ENCODE data around the gene FAM241B. TPM values are rescaled to one million over a fixed set of nuclear protein-coding genes. Genes with fewer than 3 reads are reported as not detected.

FAM241B gene
- polyA plus RNA-seq, 1 of the 3 experiments (the other 2 are of a cell fraction), result 16.0 TPM

DNA sequence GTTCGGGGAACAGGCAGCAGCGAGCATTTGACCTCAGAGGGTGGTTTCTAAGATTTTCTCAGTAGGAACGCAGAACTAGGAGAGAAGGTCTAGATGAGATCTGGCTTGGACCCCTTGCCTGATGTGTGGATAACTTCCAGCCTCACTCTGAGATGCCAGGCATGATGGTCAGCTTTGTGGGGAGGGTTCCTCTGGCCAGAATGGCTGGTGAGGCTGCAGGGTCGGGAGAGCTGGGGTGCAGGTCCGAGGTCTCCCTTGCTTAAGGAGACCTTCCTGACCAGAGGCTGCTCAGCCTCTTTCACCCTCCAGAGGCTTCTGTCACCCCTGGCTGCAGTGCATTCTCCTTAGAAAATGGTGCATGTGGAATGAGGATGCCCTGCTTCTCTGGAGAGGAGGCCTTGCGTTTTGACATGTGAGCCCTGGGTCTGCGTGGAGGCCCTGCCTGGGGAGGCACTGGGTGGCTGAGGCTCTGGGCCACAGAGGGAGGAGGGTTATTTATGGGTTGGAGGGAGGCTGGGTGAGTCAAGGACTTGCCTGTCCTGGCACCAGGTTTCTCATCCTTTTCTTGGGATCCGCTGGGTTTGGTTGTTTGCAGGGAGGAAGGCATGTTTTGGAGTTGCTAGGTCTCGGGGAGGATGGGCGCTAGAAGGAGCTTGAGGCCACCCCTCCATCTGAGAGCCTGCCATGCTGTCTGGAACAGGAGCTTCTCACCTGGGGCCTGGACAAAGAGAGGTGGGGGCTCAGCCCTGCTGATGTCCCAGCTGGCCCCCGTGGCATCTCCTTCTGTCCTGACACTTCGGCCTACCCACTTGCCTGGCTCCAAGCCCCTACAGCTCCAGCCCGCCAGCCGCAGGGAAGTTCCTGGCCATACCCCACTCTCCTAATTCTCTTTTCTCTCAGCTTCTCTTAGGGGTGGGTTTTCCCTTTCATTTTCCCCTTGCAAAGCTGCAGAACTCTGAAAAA, 3.9 kb downstream of the FAM241B start:
- H3K9ac ChIP-seq, result no peak overlapping the region
- TF ChIP-seq NFIC (IDR thresholded peaks at IDR 0.05; ENCODE audit: borderline replicate concordance) (no peak), ELF1 (IDR thresholded peaks at IDR 0.05) (no peak), POLR2AphosphoS5 (IDR thresholded peaks at IDR 0.05; ENCODE audit: low read depth, low read length) (no peak), SMC3 (IDR thresholded peaks at IDR 0.05; ENCODE audit: low read depth, low read length) (no peak), SIN3A (IDR thresholded peaks at IDR 0.05; ENCODE audit: borderline replicate concordance, low read depth, low read length) (no peak), RXRA (IDR thresholded peaks at IDR 0.05; ENCODE audit: borderline replicate concordance, low read depth) (no peak), EP300 (IDR thresholded peaks at IDR 0.05; ENCODE audit: borderline replicate concordance in 1 of 2, low read depth in 1 of 2, low read length in 1 of 2) (no peak), TCF12 (IDR thresholded peaks at IDR 0.05) (no peak)
- TF ChIP-seq, protein P1, sequence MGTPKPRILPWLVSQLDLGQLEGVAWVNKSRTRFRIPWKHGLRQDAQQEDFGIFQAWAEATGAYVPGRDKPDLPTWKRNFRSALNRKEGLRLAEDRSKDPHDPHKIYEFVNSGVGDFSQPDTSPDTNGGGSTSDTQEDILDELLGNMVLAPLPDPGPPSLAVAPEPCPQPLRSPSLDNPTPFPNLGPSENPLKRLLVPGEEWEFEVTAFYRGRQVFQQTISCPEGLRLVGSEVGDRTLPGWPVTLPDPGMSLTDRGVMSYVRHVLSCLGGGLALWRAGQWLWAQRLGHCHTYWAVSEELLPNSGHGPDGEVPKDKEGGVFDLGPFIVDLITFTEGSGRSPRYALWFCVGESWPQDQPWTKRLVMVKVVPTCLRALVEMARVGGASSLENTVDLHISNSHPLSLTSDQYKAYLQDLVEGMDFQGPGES (IDR thresholded peaks at IDR 0.05; ENCODE audit: low read depth, low read length), result no peak
- DNase-seq, result no peak
- H3K9me2 ChIP-seq, result no peaks in the 10 kb centered on the region
- CTCF ChIA-PET, result interaction anchor here (1.1 to 22.1 kb wide), 7 partner anchors 11 to 281 kb away, joined by 3 to 571 read pairs (median 8); no protein-coding TSS in a partner anchor
- no peaks in the 10 kb centered on the region; the same call in 1 of the 2 replicates for H3K27me3 ChIP-seq (ENCODE audit: insufficient read depth)
- peaks cover 6 to 17% of the 10 kb centered on the region in 2 experiments; a peak in 2 of 4 replicates for H3K4me1 ChIP-seq (ENCODE audit: control insufficient read depth in 1 of 2, insufficient read depth in 2 of 2, low read depth in 1 of 2, low read length in 1 of 2)
- POLR2A ChIA-PET, result interaction anchor here (0.6 kb wide), 1 partner anchor 86 kb away, joined by 3 read pairs; no protein-coding TSS in a partner anchor
- H3K4me2 ChIP-seq, result no peak overlapping the region
- no peaks in the 10 kb centered on the region for H3K79me2 ChIP-seq (ENCODE audit: insufficient read depth)
- WGBS (ENCODE audit: low lambda C conversion rate), result 92% methylated on average over 10 of the region's 14 CpGs
- peaks cover 0 to 5% of the 10 kb centered on the region in 2 experiments for H3K36me3 ChIP-seq (replicated peaks in 1 of 2; ENCODE audit: control insufficient read depth in 1 of 2, insufficient read depth in 2 of 2, low read length in 1 of 2)
- no peaks in the 10 kb centered on the region for H4K20me1 ChIP-seq (ENCODE audit: insufficient read depth)
- peaks cover 3% of the 10 kb centered on the region for H3F3A ChIP-seq (replicated peaks; ENCODE audit: insufficient read depth)
- no peak overlapping the region for H3K4me3 ChIP-seq (ENCODE audit: low read depth in 2 of 2, low read length in 1 of 2)
- H2AFZ ChIP-seq (ENCODE audit: low read depth), result no peak overlapping the region
- H3K27ac ChIP-seq (ENCODE audit: low read depth in 2 of 2, low read length in 1 of 2), result no peak overlapping the region
- no peaks in the 10 kb centered on the region for H3K9me3 ChIP-seq

DNA sequence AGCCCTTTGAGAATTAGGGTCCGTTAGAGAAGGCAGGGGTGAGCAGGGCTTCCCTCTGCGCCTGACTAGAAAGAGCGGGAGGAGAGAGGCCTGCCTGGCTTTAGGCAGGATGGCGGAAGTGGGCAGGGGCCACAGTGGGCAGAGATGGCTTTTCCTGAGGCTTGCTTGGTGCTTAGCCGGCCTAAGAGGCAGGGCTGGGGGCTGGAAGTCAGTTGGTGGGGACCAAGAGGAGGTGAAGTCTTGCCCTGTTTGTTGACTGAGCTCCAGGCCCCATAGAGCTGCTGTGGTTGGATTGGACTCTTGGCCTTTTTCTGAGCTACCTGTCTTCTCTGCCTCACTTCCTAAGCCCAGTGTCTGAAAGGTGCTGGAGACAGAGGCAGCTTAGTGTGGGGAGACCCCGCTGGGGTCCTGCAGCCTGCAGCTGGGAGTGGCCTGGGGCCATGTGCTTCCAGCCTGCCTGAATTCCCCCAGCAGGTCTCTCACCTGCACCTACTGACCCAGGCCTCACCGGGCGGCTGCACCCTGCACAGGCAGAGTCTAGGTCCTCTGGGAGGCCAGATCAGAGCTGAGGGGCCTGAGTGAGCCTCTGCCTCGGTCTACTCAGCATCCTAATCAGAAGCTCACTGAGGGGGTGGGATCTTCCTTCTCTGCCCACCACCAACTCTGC, 4.8 kb downstream of the FAM241B start:
- Histone ChIP-seq H2AFZ (ENCODE audit: low read depth) (no peak overlapping the region), H3K79me2 (ENCODE audit: insufficient read depth) (no peaks in the 10 kb centered on the region), H3K9me3 (no peaks in the 10 kb centered on the region), H3F3A (replicated peaks; ENCODE audit: insufficient read depth) (peaks cover 8% of the 10 kb centered on the region), H3K9ac (no peak overlapping the region), H3K36me3 (replicated peaks in 1 of 2; ENCODE audit: control insufficient read depth in 1 of 2, insufficient read depth in 2 of 2, low read length in 1 of 2) (peaks cover 0 to 5% of the 10 kb centered on the region in 2 experiments), H4K20me1 (ENCODE audit: insufficient read depth) (no peaks in the 10 kb centered on the region), H3K27ac (ENCODE audit: low read depth in 2 of 2, low read length in 1 of 2) (no peak overlapping the region), H3K27me3 (ENCODE audit: insufficient read depth) (no peaks in the 10 kb centered on the region), H3K4me2 (no peak overlapping the region), H3K9me2 (no peaks in the 10 kb centered on the region), H3K4me1 (ENCODE audit: control insufficient read depth in 1 of 2, insufficient read depth in 2 of 2, low read depth in 1 of 2, low read length in 1 of 2) (peaks cover 6 to 12% of the 10 kb centered on the region in 2 experiments; a peak in 2 of 4 replicates), H3K4me3 (ENCODE audit: low read depth in 2 of 2, low read length in 1 of 2) (no peak overlapping the region)
- CTCF ChIA-PET, result interaction anchor here (1.0 to 22.1 kb wide), 10 partner anchors 10 to 280 kb away, joined by 3 to 571 read pairs (median 11); no protein-coding TSS in a partner anchor
- DNase-seq, result no peak
- TF ChIP-seq RCOR1 (IDR thresholded peaks at IDR 0.05; ENCODE audit: low read length) (no peak), RAD21 (IDR thresholded peaks at IDR 0.05; ENCODE audit: low read length) (no peak), SIN3A (IDR thresholded peaks at IDR 0.05; ENCODE audit: borderline replicate concordance, low read depth, low read length) (no peak)
- TF ChIP-seq, protein P2, sequence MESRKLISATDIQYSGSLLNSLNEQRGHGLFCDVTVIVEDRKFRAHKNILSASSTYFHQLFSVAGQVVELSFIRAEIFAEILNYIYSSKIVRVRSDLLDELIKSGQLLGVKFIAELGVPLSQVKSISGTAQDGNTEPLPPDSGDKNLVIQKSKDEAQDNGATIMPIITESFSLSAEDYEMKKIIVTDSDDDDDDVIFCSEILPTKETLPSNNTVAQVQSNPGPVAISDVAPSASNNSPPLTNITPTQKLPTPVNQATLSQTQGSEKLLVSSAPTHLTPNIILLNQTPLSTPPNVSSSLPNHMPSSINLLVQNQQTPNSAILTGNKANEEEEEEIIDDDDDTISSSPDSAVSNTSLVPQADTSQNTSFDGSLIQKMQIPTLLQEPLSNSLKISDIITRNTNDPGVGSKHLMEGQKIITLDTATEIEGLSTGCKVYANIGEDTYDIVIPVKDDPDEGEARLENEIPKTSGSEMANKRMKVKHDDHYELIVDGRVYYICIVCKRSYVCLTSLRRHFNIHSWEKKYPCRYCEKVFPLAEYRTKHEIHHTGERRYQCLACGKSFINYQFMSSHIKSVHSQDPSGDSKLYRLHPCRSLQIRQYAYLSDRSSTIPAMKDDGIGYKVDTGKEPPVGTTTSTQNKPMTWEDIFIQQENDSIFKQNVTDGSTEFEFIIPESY (IDR thresholded peaks at IDR 0.05; ENCODE audit: borderline replicate concordance, low read depth), result no peak
- 74% methylated on average over 7 of the region's 9 CpGs for WGBS (ENCODE audit: low lambda C conversion rate)
- POLR2A ChIA-PET, result no interaction called here

All from SK-N-SH (cell line).